Adrenal gland (tissue), 12 donors: ENCODE measurements around the gene SEC24D. TPM values are rescaled to one million over a fixed set of nuclear protein-coding genes. Genes with fewer than 3 reads are reported as not detected.

ENCODE experiments used
- DNase-seq, 7 donors: peaks; one replicate each; pipeline ENCODE4 v3.0.0-alpha.2; 2019 to 2020
- H3K27ac ChIP-seq, 5 donors: fragments of 200-600 bp; sonication (generic) in 4 of 5; 1 replicate in 3 of 5; 2 replicates in 2 of 5; pipeline versions ENCODE4 v1.5.1 to v1.8.0; 2016 to 2020; ENCODE audit warnings: mild to moderate bottlenecking in 1 of 5
- H3K27me3 ChIP-seq: fragments of 200-600 bp; 2 replicates; pipeline ENCODE4 v1.8.0; 2021
- H3K36me3 ChIP-seq, 2 donors: fragments of 200-600 bp; replicated peaks in 1 of 2; 1 replicate in 1 of 2; 2 replicates in 1 of 2; pipeline versions ENCODE4 v1.5.1 to v1.8.0; 2018 to 2022
- H3K4me1 ChIP-seq, 2 donors: fragments of 200-600 bp; replicated peaks in 1 of 2; 1 replicate in 1 of 2; 2 replicates in 1 of 2; pipeline versions ENCODE4 v1.5.1 to v1.8.0; 2018 to 2021
- H3K4me3 ChIP-seq, 4 donors: fragments of 200-600 bp; sonication (generic) in 3 of 4; one replicate each; pipeline ENCODE4 v1.5.1; 2016 to 2018
- H3K9me3 ChIP-seq, 3 donors: fragments of 200-600 bp; sonication (generic) in 1 of 3; replicated peaks in 1 of 3; 1 replicate in 2 of 3; 2 replicates in 1 of 3; pipeline versions ENCODE4 v1.5.1 to v1.8.0; 2016 to 2021
- POLR2A ChIP-seq, 2 donors: fragments of 450-650 bp; IDR thresholded peaks; one replicate each; pipeline ENCODE4 v1.6.1; 2017; ENCODE audit warnings: antibody characterized with exemption in 2 of 2, mild to moderate bottlenecking in 2 of 2, moderate library complexity in 1 of 2
- WGBS, 4 donors: extraction: QIAGEN DNeasy Blood & Tissue Kit in 2 of 4; methylation state at CpG; one replicate each; pipeline versions ENCODE4 v1.1.5 to v1.1.7; 2013 to 2017; 5-methylcytosine and 5-hydroxymethylcytosine counted together
- intact Hi-C, 2 donors: fragments of 100-400 bp; cut with DNase I; formaldehyde crosslinking; loops; one replicate each; pipeline versions ENCODE4 v1.14.1 to v1.15.0; 2022 to 2023
- polyA plus RNA-seq, 3 donors: library from polyadenylated mRNA; stranded (reverse); fragments of 200-250 nt in 2 of 3; fragments of 350-450 nt in 1 of 3; fragmentation: Illumina TruSeq in 1 of 3; extraction: RNeasy Lipid Tissue Mini Kit (QIAGEN cat#74804) in 1 of 3; gene quantifications; one replicate each; pipeline ENCODE4 v1.2.3, GENCODE V29; 2013 to 2014
- total RNA-seq, 9 donors: library from RNA; depleted of rRNA in 4 of 9; stranded (reverse); fragments of >200 nt in 4 of 9; fragments of 120-200 nt in 1 of 9; fragmentation: NEBNext Ultra II Directional in 1 of 9; extraction: Animal tissue kit (Norgen Biotek cat#: 25700) in 1 of 9; gene quantifications; one replicate each; pipeline versions ENCODE4 v1.1.0 to v1.2.4, GENCODE V29; 2013 to 2023
- TF ChIP-seq, protein P1 (sequence below), 6 experiments: fragments of 450-650 bp in 4 of 6; fragments of 200-600 bp in 2 of 6; sonication (generic) in 1 of 6; IDR thresholded peaks; 1 replicate in 5 of 6; 2 replicates in 1 of 6; pipeline versions ENCODE4 v1.5.1 to v1.8.0; 2016 to 2021; ENCODE audit warnings: antibody characterized with exemption in 6 of 6, mild to moderate bottlenecking in 2 of 6, moderate library complexity in 1 of 6
- donor health status: healthy with polysubstance abuse.
- donor health status: Bipolar disorder and iron deficiency.
- donor health status: DM: yes; HTN: yes; CAD: no.
- donor health status: DM: no; HTN: no; CAD: no.
- donor health status: DM: no; HTN: no; CAD: no.
- donor health status: DM: yes; HTN: yes; CAD: no.

The SEC24D gene
- total and polyA plus RNA-seq, 12 donors, result 5.3 to 93.6 (median 33.8) TPM

DNA sequence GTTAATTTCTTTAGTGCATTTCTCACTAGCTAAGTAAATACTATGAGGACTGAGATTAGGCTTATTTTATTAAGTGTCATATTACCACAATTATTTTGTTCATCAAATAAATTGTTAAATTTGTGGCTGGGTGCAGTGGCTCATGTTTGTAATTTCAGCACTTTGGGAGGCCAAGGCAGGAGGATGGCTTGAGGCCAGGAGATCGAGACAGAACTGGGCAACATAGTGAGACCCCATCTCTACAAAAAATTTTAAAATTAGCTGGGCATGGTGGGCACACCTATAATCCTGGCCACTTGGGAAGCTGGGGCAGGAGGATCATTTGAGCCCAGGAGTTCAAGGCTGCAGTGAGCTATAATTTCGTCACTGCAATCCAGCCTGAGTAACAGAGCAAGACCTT lies 6.8 kb downstream of the SEC24D start:
- Histone ChIP-seq H3K4me3 (no peak overlapping the region), H3K4me1 (peaks cover 0 to 30% of the 10 kb centered on the region in 2 donors), H3K36me3 (peaks cover 0 to 36% of the 10 kb centered on the region in 2 donors), H3K27me3 (no peaks in the 10 kb centered on the region), H3K27ac (no peak overlapping the region), H3K9me3 (no peaks in the 10 kb centered on the region)
- no peak for DNase-seq
- intact Hi-C loops, result no loop called here
- 79 to 93% (median 84%) methylated on average over 2 of the region's 2 CpGs for WGBS, 4 donors
- TF ChIP-seq POLR2A (IDR thresholded peaks at IDR 0.05), result no peak
- TF ChIP-seq, protein P1, sequence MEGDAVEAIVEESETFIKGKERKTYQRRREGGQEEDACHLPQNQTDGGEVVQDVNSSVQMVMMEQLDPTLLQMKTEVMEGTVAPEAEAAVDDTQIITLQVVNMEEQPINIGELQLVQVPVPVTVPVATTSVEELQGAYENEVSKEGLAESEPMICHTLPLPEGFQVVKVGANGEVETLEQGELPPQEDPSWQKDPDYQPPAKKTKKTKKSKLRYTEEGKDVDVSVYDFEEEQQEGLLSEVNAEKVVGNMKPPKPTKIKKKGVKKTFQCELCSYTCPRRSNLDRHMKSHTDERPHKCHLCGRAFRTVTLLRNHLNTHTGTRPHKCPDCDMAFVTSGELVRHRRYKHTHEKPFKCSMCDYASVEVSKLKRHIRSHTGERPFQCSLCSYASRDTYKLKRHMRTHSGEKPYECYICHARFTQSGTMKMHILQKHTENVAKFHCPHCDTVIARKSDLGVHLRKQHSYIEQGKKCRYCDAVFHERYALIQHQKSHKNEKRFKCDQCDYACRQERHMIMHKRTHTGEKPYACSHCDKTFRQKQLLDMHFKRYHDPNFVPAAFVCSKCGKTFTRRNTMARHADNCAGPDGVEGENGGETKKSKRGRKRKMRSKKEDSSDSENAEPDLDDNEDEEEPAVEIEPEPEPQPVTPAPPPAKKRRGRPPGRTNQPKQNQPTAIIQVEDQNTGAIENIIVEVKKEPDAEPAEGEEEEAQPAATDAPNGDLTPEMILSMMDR (IDR thresholded peaks at IDR 0.05), result no peak

DNA sequence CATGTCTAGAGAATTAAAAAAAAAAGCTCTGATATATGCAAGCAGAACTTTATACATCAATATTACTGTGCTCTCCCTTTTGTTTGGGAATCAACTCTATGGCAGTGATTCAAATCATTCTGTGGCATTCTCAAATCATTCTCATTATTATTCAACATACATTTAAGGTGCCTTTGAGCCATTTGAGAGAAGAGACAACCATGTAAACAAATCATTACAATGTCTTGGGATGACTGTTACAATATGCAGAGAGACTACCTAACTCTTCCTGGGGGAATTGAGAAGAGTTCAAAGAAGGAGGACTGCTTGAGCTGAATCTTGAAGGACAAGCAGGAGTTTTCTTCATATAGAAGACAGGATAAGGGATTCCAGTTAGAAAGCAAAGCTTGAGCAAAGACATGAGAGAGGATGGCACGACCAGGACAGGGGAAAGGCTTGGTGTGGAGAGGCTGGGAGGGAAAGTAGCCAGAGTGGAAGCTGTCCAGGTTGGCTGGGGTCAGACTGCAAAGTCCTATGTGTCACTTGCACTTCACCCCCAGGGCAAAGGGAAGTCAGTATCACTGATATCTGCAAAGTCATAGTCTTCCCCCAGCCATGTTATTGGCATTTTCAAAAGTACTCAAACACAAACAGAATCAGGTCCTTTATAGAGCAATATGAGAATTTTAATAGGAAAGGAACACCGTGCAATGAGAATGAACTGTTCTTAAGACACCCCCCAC lies 9.0 kb downstream of the SEC24D start:
- intact Hi-C loops, result no loop called here
- H3K36me3 ChIP-seq, result peaks cover 0 to 29% of the 10 kb centered on the region in 2 donors
- H3K27me3 ChIP-seq, result no peaks in the 10 kb centered on the region
- no peaks in the 10 kb centered on the region for H3K9me3 ChIP-seq
- DNase-seq, result no peak
- 68 to 86% (median 85%) methylated on average over 2 of the region's 2 CpGs for WGBS, 4 donors
- TF ChIP-seq, protein P1 (IDR thresholded peaks at IDR 0.05), result no peak
- no peak for TF ChIP-seq POLR2A (IDR thresholded peaks at IDR 0.05)
- H3K27ac ChIP-seq, result no peak overlapping the region
- H3K4me3 ChIP-seq, result no peak overlapping the region
- peaks cover 0 to 12% of the 10 kb centered on the region in 2 donors for H3K4me1 ChIP-seq

DNA sequence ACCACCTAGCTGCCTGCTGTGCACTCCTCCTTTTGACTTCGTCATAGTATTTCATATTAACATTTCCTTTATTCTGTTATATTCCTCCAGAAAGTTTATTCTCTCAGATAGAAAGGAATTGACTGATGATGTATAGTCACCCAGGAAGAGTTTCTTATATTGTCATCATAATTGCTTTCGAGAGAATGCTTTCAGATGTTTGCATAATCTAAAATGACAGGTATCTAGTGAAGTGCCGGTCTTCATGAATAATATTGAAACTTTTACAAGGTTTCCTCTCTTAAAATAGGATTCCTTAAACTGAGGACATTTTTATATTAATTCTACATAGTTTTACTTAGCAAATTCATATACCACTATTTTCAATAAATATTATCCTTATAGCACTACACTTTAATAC lies 10.1 kb downstream of the SEC24D start:
- Histone ChIP-seq H3K27me3 (no peaks in the 10 kb centered on the region), H3K27ac (no peak overlapping the region), H3K4me3 (no peak overlapping the region), H3K4me1 (peaks cover 0 to 16% of the 10 kb centered on the region in 2 donors), H3K36me3 (peaks cover 0 to 25% of the 10 kb centered on the region in 2 donors), H3K9me3 (no peaks in the 10 kb centered on the region)
- TF ChIP-seq POLR2A (IDR thresholded peaks at IDR 0.05), result no peak
- TF ChIP-seq, protein P1 (IDR thresholded peaks at IDR 0.05), result no peak
- intact Hi-C loops, result no loop called here
- 83 to 86% (median 83%) methylated on average over 3 of the region's 3 CpGs for WGBS, 4 donors
- DNase-seq, result no peak

DNA sequence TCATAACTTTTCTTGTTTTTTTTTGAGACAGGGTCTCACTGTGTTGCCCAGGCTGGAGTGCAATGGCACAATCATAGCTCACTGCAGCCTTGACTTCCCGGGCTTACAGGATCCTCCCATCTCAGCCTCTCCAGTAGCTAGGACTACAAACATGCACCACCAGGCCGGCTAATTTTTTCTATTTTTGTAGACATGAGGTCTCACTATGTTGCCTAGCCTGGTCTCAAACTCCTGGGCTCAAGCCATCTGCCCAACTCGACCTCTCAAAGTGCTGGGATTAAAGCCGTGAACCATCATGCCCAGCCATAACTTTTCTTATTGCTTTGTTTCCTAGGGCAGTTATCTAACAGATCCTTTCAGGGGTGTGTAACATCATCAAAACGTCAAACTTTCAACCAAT lies 11.8 kb downstream of the SEC24D start:
- H3K4me1 ChIP-seq, result peaks cover 0 to 11% of the 10 kb centered on the region in 2 donors

More for the DNA sequence above, 11.8 kb downstream of the SEC24D start:
- Histone ChIP-seq H3K27ac (no peak overlapping the region), H3K9me3 (no peaks in the 10 kb centered on the region), H3K4me3 (no peak overlapping the region), H3K27me3 (no peaks in the 10 kb centered on the region), H3K36me3 (peaks cover 0 to 14% of the 10 kb centered on the region in 2 donors)
- TF ChIP-seq, protein P1 (IDR thresholded peaks at IDR 0.05), result no peak
- TF ChIP-seq POLR2A (IDR thresholded peaks at IDR 0.05), result no peak
- intact Hi-C loops, result no loop called here
- DNase-seq, result no peak
- 87 to 96% (median 93%) methylated on average over 5 of the region's 5 CpGs for WGBS, 4 donors
